Large intestine (tissue), 3 donors: Measurements from ENCODE around the gene RNU6-9. TPM values are rescaled to one million over a fixed set of nuclear protein-coding genes. Genes with fewer than 3 reads are reported as not detected.
A peak's percentile ranks its signal among the peaks of the same experiment; 100 is the strongest.

ENCODE experiments used
- DNase-seq, 2 donors: peaks; one replicate each; pipeline versions ENCODE4 v3.0.0 to v3.0.0-alpha.2; 2013
- H3K27ac ChIP-seq: one replicate; pipeline ENCODE4 v1.5.1; 2013; ENCODE audit warnings: low read length
- H3K27me3 ChIP-seq: 2 replicates; pipeline ENCODE4 v1.6.1; 2013; ENCODE audit warnings: low read length; ENCODE audit not compliant: control insufficient read depth, insufficient read depth
- H3K36me3 ChIP-seq: 2 replicates; pipeline ENCODE4 v1.6.1; 2013; ENCODE audit warnings: low read length; ENCODE audit not compliant: control insufficient read depth, insufficient read depth
- H3K4me1 ChIP-seq: one replicate; pipeline ENCODE4 v1.6.1; 2013; ENCODE audit warnings: low read length; ENCODE audit not compliant: control insufficient read depth, insufficient read depth
- H3K4me3 ChIP-seq: one replicate; pipeline ENCODE4 v1.5.1; 2013; ENCODE audit warnings: low read length
- H3K9me3 ChIP-seq: one replicate; pipeline ENCODE4 v1.6.1; 2013; ENCODE audit warnings: mild to moderate bottlenecking, low read depth, low read length, moderate library complexity; ENCODE audit not compliant: control insufficient read depth
- WGBS: methylation state at CpG from one replicate; pipeline ENCODE4 v1.1.5; 2013; ENCODE audit warnings: low lambda C conversion rate; ENCODE audit not compliant: insufficient coverage; 5-methylcytosine and 5-hydroxymethylcytosine counted together
- polyA plus RNA-seq: library from polyadenylated mRNA; unstranded; fragments of 120-200 nt; gene quantifications from one replicate; pipeline ENCODE4 v1.2.1, GENCODE V29; 2013

Gene RNU6-9
- polyA plus RNA-seq, 1 donor = not detected

DNA sequence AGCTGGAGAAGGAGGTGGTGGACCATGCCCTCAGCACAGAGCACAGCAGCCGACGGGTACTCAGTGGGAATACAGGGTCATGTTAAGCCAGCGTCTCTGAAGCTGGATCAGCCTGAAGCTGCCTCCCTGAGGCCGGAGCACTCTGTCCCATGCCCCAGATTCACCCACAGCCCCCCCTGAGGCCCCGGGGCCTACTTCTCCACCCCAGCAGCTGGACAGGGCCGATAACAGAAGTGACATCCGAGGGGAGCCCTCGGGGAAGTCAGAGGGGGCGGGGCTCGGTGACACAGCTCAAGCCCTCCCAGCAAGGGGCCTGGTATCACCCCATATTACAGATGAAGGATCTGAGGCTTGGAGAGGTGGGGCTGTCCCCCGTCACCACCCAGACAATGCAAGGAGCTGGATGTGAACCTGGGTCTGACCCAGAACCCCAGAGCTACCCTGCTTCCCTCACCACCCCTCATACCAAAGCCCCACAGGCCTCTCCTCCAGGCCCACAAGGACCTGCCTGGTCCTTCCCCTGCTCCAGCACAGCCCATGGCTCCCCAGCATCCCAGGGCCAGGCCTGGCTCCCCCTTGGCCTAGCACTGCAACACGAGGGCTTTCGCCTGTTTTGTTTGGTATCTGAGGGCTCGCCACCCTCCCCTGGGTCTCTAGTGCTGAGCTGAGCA, 14.0 kb downstream of the RNU6-9 start:
- no peaks in the 10 kb centered on the region for H3K27me3 ChIP-seq
- peaks cover 11% of the 10 kb centered on the region for H3K4me1 ChIP-seq
- H3K4me3 ChIP-seq = no peak overlapping the region
- H3K9me3 ChIP-seq = peaks cover 5% of the 10 kb centered on the region
- no peak overlapping the region for H3K27ac ChIP-seq
- no CpG with 5 or more reads among the region's 14 CpGs for WGBS
- no peak for DNase-seq
- no peaks in the 10 kb centered on the region for H3K36me3 ChIP-seq

DNA sequence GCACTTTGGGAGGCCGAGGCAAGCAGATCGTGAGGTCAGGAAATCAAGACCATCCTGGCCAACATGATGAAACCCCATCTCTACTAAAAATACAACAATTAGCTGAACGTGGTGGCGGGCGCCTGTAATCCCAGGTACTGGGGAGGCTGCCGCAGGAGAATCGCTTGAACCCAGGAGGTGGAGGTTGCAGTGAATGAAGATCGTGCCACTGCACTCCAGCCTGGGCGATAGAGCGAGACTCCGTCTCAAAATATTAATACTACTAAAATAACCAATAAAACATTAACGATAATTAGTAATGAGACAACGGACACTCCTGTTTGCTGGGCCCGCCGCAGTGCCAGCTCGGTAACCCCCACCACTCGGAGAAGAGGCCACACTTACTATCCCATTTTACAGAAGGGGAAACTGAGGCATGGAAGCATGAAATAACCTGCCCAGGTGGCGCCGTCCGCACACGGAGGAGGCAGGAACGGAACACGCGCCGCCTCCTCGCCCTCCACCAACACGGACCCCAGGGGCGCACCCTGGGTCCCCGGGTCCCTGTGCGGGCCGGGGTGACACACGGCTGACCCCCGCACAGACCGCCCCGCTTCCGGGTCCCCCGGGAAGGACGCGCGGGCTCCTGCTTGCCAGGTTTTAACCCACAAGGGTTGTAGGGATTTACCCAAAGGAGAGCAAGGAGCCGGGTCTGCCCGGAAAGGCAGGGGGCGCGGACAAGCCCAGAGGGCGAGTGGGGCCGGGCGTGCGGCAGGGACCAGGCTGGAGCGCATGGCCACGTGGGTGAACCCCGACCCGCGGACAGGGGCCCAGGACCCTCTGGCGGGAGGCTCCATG, 18.1 kb downstream of the RNU6-9 start:
- Histone ChIP-seq H3K4me3 (no peak overlapping the region), H3K36me3 (no peaks in the 10 kb centered on the region), H3K27me3 (no peaks in the 10 kb centered on the region), H3K4me1 (peaks cover 14% of the 10 kb centered on the region), H3K27ac (no peak overlapping the region), H3K9me3 (peaks cover 5% of the 10 kb centered on the region)
- DNase-seq = no peak
- WGBS = 100% methylated on average over 1 of the region's 54 CpGs

- Histone ChIP-seq H3K4me1 (peaks cover 20% of the 10 kb centered on the region), H3K9me3 (peaks cover 10% of the 10 kb centered on the region), H3K27ac (peak overlapping the region; percentile 62), H3K36me3 (no peaks in the 10 kb centered on the region), H3K4me3 (peak overlapping the region; percentile 94), H3K27me3 (peaks cover 10% of the 10 kb centered on the region)
- no peak for DNase-seq
- WGBS = no CpG with 5 or more reads among the region's 69 CpGs
Observed at GRCh38 chr19:912181-913079, 19.1 kb downstream of the RNU6-9 start.

DNA sequence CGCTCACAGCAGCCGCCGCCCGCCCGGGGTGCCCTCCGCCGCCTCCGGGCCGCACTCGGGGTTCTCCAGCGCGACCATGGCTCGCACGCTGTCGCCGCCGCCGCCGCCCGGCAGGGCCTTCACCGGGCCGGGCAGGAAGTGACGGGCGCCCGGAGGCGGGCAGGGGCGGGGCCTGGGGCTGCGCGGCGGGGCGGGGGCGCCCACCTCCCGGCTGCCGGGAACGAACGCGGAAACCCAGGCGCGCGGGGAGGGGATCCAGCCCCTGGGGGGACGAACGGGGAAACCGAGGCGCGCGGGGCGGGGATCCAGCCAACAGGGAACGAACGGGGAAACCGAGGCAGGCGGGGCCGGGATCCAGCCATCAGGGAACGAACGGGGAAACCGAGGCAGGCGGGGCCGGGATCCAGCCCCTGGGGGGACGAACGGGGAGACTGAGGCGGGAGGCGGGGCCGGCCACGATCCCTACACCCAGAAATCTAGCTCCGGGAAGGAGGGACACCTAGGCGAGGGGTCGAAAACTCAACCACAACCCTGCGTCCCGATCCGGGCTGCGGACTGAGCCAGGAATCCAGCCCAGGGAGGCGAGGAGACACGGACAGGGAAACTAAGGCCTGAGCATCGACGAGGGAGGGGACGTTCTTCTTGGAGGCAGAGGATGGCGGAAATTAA, 19.9 kb downstream of the RNU6-9 start, which contains the start of gene R3HDM4:
R3HDM4 (minus strand) TSS at position 140 of the 669 bp plus-strand sequence; CDS start at position 78, 62 bp downstream.
- H3K9me3 ChIP-seq = peaks cover 16% of the 10 kb centered on the region
- peak within 1 kb of the TSS; percentile 93 for H3K27ac ChIP-seq
- peaks cover 17% of the 10 kb centered on the region for H3K27me3 ChIP-seq
- DNase-seq = peak in 1 of 2 donors; percentile 75
- peak within 1 kb of the TSS; percentile 99 for H3K4me3 ChIP-seq
- H3K36me3 ChIP-seq = no peaks in the 10 kb centered on the region
- whole genome bisulfite sequencing = no CpG with 5 or more reads among the region's 76 CpGs
- H3K4me1 ChIP-seq = peaks cover 26% of the 10 kb centered on the region

DNA sequence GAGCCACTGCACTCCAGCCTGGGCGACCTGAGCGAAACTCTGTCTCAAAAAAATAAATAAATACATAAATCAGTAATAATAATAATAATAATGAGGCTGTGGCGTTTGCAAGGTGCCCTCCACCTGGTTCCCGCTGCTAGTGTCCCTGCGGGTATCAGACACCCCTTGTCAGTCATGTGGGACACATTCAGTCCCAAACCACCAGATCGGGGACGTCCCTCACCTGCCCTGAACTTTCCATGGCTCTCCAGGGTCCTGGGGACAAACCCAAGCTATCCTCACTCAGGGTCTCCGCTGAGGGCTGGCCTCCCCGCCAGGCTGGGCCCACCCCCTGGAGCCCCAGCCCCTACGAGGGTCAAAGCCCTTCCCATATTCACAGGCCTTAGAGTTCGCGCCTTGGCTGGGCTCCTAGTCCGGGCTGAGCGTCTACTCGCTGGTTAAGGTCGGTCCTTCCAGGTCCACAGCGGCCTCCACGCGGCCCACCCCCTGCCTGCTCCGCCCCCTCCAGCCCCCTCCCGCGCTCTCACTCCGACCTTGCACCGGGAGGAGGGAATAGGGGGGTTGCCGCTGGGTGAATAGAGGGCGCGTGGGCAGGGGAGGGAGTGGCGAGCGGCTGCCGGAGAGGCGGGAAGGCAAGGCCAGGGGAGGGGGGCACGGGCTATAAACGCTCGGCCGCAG, 23.5 kb downstream of the RNU6-9 start:
- Histone ChIP-seq H3K9me3 (peaks cover 17% of the 10 kb centered on the region), H3K27ac (no peak overlapping the region), H3K4me3 (peak overlapping the region; percentile 6), H3K36me3 (no peaks in the 10 kb centered on the region), H3K27me3 (peaks cover 46% of the 10 kb centered on the region), H3K4me1 (peaks cover 29% of the 10 kb centered on the region)
- no CpG with 5 or more reads among the region's 35 CpGs for WGBS
- DNase-seq = peak in 1 of 2 donors; percentile 44

- Histone ChIP-seq H3K4me3 (peak within 1 kb of the TSS; percentile 6), H3K27ac (no peak within 1 kb of the TSS), H3K4me1 (peaks cover 31% of the 10 kb centered on the region)
Observed at GRCh38 chr19:917323-918151, 24.3 kb downstream of the RNU6-9 start, which contains the start of gene KISS1R. KISS1R (plus strand) TSS chr19:917333; CDS start chr19:917503, 170 bp downstream.

DNA sequence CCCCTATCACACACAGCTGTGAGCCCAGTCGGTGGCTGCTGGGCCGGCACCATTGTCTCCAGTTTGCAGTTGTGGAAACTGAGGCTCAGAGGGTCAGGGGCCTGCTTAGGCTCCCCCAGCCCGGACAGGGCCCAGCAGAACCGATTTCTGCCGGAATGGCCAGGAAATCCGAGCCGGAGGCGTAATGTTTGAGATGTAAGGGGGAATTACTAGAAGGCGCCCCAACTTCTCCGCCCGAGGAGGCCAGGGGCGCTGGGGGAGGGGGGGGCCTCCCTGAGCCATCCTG, 24.8 kb downstream of the RNU6-9 start:
- no peak for DNase-seq
- H3K4me1 ChIP-seq = peaks cover 31% of the 10 kb centered on the region
- WGBS = no CpG with 5 or more reads among the region's 12 CpGs
- H3K4me3 ChIP-seq = no peak overlapping the region
- no peak overlapping the region for H3K27ac ChIP-seq
- no peaks in the 10 kb centered on the region for H3K36me3 ChIP-seq
- H3K9me3 ChIP-seq = peaks cover 17% of the 10 kb centered on the region
- peaks cover 46% of the 10 kb centered on the region for H3K27me3 ChIP-seq

More at GRCh38 chr19:917323-918151, 24.3 kb downstream of the RNU6-9 start, which contains the start of gene KISS1R:
- no CpG with 5 or more reads among the region's 87 CpGs for WGBS
- H3K36me3 ChIP-seq = no peaks in the 10 kb centered on the region
- H3K9me3 ChIP-seq = peaks cover 17% of the 10 kb centered on the region
- DNase-seq = peak in 1 of 2 donors; percentile 55
- H3K27me3 ChIP-seq = peaks cover 46% of the 10 kb centered on the region

DNA sequence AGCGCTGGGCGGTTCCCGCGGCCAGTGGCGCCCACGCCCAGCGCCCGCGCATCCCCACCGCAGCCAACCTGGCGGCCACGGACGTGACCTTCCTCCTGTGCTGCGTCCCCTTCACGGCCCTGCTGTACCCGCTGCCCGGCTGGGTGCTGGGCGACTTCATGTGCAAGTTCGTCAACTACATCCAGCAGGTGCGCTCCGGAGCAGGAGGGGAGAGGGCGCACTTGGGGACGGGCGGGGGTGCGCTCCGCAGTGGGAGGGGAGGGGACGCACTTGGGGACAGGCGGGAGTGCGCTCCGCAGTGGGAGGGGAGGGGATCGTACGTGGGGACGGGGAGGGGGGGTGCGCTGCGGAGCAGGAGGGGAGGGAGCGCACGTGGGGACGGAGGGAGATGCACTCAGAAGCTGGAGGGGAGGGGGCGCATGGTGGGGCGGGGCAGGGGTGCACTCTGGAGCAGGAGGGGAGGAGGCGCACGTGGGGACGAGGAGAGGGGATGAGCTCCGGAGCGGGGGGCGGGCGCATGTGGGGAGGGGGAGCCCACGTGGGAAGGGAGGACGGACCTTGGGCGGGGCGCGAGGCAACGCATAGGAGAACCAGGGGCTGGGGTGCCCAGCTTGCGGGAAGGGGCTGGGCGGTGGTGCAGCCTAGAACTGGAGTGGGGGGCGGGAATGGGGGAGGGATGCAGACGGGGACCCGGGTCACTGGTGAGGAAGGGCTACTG, 25.4 kb downstream of the RNU6-9 start:
- peaks cover 32% of the 10 kb centered on the region for H3K4me1 ChIP-seq
- no CpG with 5 or more reads among the region's 58 CpGs for WGBS
- DNase-seq = no peak
- H3K36me3 ChIP-seq = no peaks in the 10 kb centered on the region
- H3K4me3 ChIP-seq = no peak overlapping the region
- no peak overlapping the region for H3K27ac ChIP-seq
- peaks cover 17% of the 10 kb centered on the region for H3K9me3 ChIP-seq
- H3K27me3 ChIP-seq = peaks cover 46% of the 10 kb centered on the region
